ENCODE measurements around the gene TREH.

DNA sequence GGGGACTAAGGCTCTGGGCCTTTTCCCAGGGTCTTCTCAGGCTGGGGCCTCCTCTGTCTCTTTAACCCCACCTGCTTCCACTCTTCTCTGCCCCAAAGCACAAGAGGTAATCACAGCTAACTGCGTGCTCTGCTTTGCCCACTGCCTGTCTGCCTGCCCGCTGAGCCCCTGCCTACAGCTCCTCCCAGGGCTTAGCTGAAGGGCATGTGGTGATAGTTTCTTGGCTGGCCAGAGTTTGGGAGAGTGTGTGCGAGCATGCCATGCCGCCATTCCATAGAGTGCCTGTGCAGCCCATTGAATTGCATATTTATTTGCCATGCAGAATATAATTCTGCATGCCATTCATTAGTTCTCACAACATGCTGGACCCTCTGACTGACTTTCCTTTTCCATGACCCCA, 39.6 kb downstream of the TREH start:
- TF ChIP-seq EZH2 (IDR thresholded peaks at IDR 0.05) (no peak), POLR2AphosphoS5 (IDR thresholded peaks at IDR 0.05; ENCODE audit: low read depth, low read length) (no peak), RAD21 (IDR thresholded peaks at IDR 0.05; ENCODE audit: low read depth) (no peak), SP1 (IDR thresholded peaks at IDR 0.05; ENCODE audit: low read depth) (no peak), ZFX (IDR thresholded peaks at IDR 0.05) (no peak), EZH2phosphoT487 (IDR thresholded peaks at IDR 0.05; ENCODE audit: borderline replicate concordance) (no peak), YY1 (IDR thresholded peaks at IDR 0.05; ENCODE audit: extremely low read depth, insufficient replicate concordance, low read depth, low read length) (no peak), POLR2A (IDR thresholded peaks at IDR 0.05; ENCODE audit: borderline replicate concordance, extremely low read depth, insufficient read depth, insufficient read length) (no peak)
- TF ChIP-seq, protein P1, sequence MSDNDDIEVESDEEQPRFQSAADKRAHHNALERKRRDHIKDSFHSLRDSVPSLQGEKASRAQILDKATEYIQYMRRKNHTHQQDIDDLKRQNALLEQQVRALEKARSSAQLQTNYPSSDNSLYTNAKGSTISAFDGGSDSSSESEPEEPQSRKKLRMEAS (IDR thresholded peaks at IDR 0.05): no peak
- TF ChIP-seq, protein P2, sequence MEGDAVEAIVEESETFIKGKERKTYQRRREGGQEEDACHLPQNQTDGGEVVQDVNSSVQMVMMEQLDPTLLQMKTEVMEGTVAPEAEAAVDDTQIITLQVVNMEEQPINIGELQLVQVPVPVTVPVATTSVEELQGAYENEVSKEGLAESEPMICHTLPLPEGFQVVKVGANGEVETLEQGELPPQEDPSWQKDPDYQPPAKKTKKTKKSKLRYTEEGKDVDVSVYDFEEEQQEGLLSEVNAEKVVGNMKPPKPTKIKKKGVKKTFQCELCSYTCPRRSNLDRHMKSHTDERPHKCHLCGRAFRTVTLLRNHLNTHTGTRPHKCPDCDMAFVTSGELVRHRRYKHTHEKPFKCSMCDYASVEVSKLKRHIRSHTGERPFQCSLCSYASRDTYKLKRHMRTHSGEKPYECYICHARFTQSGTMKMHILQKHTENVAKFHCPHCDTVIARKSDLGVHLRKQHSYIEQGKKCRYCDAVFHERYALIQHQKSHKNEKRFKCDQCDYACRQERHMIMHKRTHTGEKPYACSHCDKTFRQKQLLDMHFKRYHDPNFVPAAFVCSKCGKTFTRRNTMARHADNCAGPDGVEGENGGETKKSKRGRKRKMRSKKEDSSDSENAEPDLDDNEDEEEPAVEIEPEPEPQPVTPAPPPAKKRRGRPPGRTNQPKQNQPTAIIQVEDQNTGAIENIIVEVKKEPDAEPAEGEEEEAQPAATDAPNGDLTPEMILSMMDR (IDR thresholded peaks at IDR 0.05 in 2 of 3, conservative IDR thresholded peaks at IDR 0.05 in 1 of 3; ENCODE audit: borderline replicate concordance in 1 of 3, insufficient read depth in 1 of 3, low read depth in 2 of 3, low read length in 2 of 3): no peak
